CD4-positive, alpha-beta T cell treated with Interleukin-21 for 1 hour (primary cell): ENCODE measurements around the gene APOH.
"Not testable (repeated sequence)": the region's sequence is repeated elsewhere in the genome, so short reads cannot be mapped to it uniquely, and the experiment has no call there.

Experiments used
- DNase-seq: peaks from one replicate; pipeline ENCODE4 v3.0.0-alpha.2; 2020

APOH gene

GRCh38 chr17:66228887-66229782 lies at the start of gene APOH:
Gene APOH (minus strand): TSS chr17:66229415. CDS start chr17:66229379, 36 bp downstream.
- DNase-seq = no peak

- DNase-seq = no peak
Measured at GRCh38 chr17:66277191-66277590, 48.0 kb upstream of the APOH start.

GRCh38 chr17:66276328-66276937 lies 47.2 kb upstream of the APOH start:
- no peak for DNase-seq

GRCh38 chr17:66275651-66276050 lies 46.4 kb upstream of the APOH start:
- DNase-seq = no peak

GRCh38 chr17:66273586-66273848 lies 44.3 kb upstream of the APOH start:
- DNase-seq = no peak

GRCh38 chr17:66272811-66273585 lies 43.8 kb upstream of the APOH start:
- no peak for DNase-seq

GRCh38 chr17:66271512-66271911 lies 42.3 kb upstream of the APOH start:
- no peak for DNase-seq

- no peak for DNase-seq
Measured at GRCh38 chr17:66270106-66270505, 40.9 kb upstream of the APOH start.

GRCh38 chr17:66268247-66268927 lies 39.2 kb upstream of the APOH start:
- DNase-seq = no peak

GRCh38 chr17:66264696-66265095 lies 35.5 kb upstream of the APOH start:
- DNase-seq = no peak

- no peak for DNase-seq
Measured at GRCh38 chr17:66262767-66263166, 33.6 kb upstream of the APOH start.

GRCh38 chr17:66260688-66261087 lies 31.5 kb upstream of the APOH start:
- DNase-seq = no peak

GRCh38 chr17:66260275-66260674 lies 31.1 kb upstream of the APOH start:
- DNase-seq = no peak

GRCh38 chr17:66255527-66255971 lies 26.3 kb upstream of the APOH start:
- DNase-seq = peak; percentile 7

- DNase-seq = peak; percentile 80
Measured at GRCh38 chr17:66255112-66255511, 25.9 kb upstream of the APOH start.

- not testable (repeated sequence) for DNase-seq
Measured at GRCh38 chr17:66253458-66253857, 24.2 kb upstream of the APOH start.

- DNase-seq = no peak
Measured at GRCh38 chr17:66250686-66251085, 21.5 kb upstream of the APOH start.

GRCh38 chr17:66248285-66248684 lies 19.1 kb upstream of the APOH start:
- DNase-seq = no peak

- DNase-seq = no peak
Measured at GRCh38 chr17:66241839-66242238, 12.6 kb upstream of the APOH start.

- DNase-seq = no peak
Measured at GRCh38 chr17:66240630-66241029, 11.4 kb upstream of the APOH start.

GRCh38 chr17:66240013-66240412 lies 10.8 kb upstream of the APOH start:
- DNase-seq = no peak

GRCh38 chr17:66235377-66235994 lies 6.3 kb upstream of the APOH start:
- DNase-seq = no peak

- DNase-seq = no peak
Measured at GRCh38 chr17:66234611-66235010, 5.4 kb upstream of the APOH start.
